ENCODE data around the gene ARID3B. TPM values are rescaled to one million over a fixed set of nuclear protein-coding genes. Genes with fewer than 3 reads are reported as not detected.

Gene ARID3B
- total RNA-seq, 4 donors from 2014 or later: 3.6 to 6.8 (median 6.7) TPM

DNA sequence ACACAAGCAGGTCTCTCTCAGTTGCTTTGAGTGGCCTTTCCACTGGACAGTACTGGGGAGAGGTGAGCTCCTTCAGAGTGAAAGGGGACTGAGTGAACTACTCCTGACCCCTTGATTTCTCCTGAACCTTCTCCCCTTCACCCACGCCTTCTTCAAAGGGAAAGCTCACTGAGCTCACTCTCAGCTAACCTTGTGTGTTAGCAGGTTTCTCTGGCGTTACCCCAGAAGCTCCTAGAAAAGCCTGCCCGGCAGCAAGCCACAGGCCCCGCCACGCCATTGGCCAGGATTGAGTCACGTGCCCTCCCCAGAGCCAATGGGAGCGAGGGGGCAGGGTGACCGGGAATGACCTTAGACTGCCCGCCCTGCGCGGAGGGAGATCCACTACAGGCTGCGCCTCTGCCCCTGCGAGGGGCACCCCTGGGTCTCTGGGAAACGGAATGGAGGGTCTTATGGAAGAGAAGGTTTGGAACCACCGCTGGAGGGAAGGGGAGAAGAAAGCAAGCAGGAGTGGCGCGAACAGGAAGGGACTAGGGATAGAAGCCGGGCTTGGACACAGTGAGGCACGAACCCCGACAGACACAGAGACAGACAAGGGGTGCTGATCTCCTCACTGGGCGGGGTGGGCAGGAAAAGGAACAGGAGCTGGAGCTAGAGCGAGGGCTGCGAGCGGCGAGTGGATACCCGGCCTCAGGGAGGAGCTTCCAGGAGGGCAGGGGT is 57.3 kb downstream of the ARID3B start:
- H3K4me1 ChIP-seq: peaks cover 25 to 32% (median 27%) of the 10 kb centered on the region in 4 donors
- TF ChIP-seq EP300 (IDR thresholded peaks at IDR 0.05): no peak
- TF ChIP-seq POLR2AphosphoS5 (IDR thresholded peaks at IDR 0.05): peak; percentile 91 to 96
- TF ChIP-seq, protein P1, sequence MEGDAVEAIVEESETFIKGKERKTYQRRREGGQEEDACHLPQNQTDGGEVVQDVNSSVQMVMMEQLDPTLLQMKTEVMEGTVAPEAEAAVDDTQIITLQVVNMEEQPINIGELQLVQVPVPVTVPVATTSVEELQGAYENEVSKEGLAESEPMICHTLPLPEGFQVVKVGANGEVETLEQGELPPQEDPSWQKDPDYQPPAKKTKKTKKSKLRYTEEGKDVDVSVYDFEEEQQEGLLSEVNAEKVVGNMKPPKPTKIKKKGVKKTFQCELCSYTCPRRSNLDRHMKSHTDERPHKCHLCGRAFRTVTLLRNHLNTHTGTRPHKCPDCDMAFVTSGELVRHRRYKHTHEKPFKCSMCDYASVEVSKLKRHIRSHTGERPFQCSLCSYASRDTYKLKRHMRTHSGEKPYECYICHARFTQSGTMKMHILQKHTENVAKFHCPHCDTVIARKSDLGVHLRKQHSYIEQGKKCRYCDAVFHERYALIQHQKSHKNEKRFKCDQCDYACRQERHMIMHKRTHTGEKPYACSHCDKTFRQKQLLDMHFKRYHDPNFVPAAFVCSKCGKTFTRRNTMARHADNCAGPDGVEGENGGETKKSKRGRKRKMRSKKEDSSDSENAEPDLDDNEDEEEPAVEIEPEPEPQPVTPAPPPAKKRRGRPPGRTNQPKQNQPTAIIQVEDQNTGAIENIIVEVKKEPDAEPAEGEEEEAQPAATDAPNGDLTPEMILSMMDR (IDR thresholded peaks at IDR 0.05): no peak
- TF ChIP-seq POLR2A (IDR thresholded peaks at IDR 0.05; ENCODE audit: low read depth): peak; percentile 26
- peak overlapping the region; percentile 63 to 71 (median 67) for H3K4me3 ChIP-seq
- DNase-seq (ENCODE audit: extremely low spot score): peak; percentile 98
- 0% methylated on average over 23 of the region's 26 CpGs for WGBS
- intact Hi-C loops (cut with DNase I): no loop called here
- no peaks in the 10 kb centered on the region for H3K27me3 ChIP-seq
- H3K27ac ChIP-seq (replicated peaks in 1 of 4): peak overlapping the region; percentile 85 to 90 (median 88)
- peaks cover 0 to 28% (median 16%) of the 10 kb centered on the region in 4 donors for H3K36me3 ChIP-seq
- H3K9me3 ChIP-seq: no peaks in the 10 kb centered on the region

DNA sequence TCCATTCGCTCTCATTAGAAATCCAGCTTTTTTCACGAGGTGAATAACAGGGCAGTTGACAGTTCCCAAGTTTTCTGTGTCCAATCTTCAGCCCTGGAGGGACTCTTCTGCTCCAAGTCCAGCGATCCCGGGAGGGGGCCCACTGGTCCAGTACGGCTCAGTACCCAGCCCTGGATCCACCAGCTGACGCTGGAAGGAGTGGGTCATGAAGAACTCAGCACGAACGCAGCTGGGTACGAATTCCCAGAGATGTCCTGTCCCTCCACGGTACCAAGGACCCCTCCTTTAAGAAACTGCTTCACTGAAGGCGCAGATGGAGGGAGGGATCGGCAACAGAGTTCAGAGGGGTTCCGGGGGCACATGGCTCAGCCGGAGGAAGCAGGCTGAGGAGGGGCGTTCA is 58.1 kb downstream of the ARID3B start:
- H3K27ac ChIP-seq (replicated peaks in 1 of 4): peak overlapping the region; percentile 85 to 90 (median 88)
- no peaks in the 10 kb centered on the region for H3K27me3 ChIP-seq
- 43% methylated on average over 11 of the region's 15 CpGs for WGBS
- H3K9me3 ChIP-seq: no peaks in the 10 kb centered on the region
- peaks cover 25 to 32% (median 27%) of the 10 kb centered on the region in 4 donors for H3K4me1 ChIP-seq
- H3K36me3 ChIP-seq: peaks cover 0 to 19% (median 9%) of the 10 kb centered on the region in 4 donors
- no peak for DNase-seq (ENCODE audit: extremely low spot score)
- peak overlapping the region; percentile 63 to 71 (median 67) for H3K4me3 ChIP-seq
- intact Hi-C loops (cut with DNase I): no loop called here
- TF ChIP-seq, protein P1 (IDR thresholded peaks at IDR 0.05): no peak
- no peak for TF ChIP-seq POLR2AphosphoS5 (IDR thresholded peaks at IDR 0.05)
- no peak for TF ChIP-seq POLR2A (IDR thresholded peaks at IDR 0.05; ENCODE audit: low read depth)
- no peak for TF ChIP-seq EP300 (IDR thresholded peaks at IDR 0.05)

DNA sequence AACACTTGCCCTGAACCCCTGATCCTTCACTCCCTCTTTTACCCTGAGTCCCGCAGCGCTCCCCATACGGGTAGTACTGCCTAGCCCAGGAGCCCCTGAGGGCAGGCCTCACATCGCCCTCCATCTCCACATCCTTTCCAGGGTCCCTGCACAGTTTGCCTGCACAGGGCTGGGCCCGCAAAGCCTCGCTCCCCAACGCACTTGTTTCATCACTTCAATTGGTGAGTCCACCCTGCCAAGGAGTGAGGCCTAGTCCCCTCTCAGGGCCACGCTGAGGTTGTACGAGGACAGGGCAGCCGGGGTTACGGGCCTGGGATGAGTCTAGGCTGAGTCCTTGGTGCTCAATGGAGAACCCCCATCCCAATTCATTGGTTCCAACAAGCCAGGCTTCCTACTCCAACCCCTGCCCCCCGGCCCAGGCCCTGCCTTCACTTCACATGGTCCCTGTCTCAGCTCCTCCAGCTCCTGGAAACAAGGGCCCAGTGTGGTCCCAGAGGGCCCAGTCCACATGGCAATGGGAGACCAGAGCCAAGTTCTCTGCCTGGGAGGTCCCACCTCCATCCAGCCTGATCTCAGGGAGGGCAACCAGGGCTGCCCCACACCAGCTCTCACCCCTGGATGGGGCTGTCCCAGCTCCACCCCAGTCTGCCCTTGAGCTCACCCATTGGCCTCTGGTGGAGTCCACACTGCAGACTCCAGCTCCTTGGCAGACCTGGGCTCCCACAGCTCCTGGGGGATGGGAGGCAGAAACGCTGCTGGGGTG is 62.2 kb downstream of the ARID3B start:
- Histone ChIP-seq H3K4me3 (no peak overlapping the region), H3K27ac (replicated peaks in 1 of 4) (no peak overlapping the region), H3K27me3 (no peaks in the 10 kb centered on the region), H3K36me3 (no peaks in the 10 kb centered on the region), H3K9me3 (no peaks in the 10 kb centered on the region), H3K4me1 (peaks cover 17 to 27% (median 21%) of the 10 kb centered on the region in 4 donors)
- TF ChIP-seq POLR2AphosphoS5 (IDR thresholded peaks at IDR 0.05) (no peak), POLR2A (IDR thresholded peaks at IDR 0.05; ENCODE audit: low read depth) (no peak), EP300 (IDR thresholded peaks at IDR 0.05) (no peak)
- TF ChIP-seq, protein P1 (IDR thresholded peaks at IDR 0.05): no peak
- intact Hi-C loops (cut with DNase I): no loop called here
- WGBS: 96% methylated on average over 8 of the region's 13 CpGs
- DNase-seq (ENCODE audit: extremely low spot score): no peak

DNA sequence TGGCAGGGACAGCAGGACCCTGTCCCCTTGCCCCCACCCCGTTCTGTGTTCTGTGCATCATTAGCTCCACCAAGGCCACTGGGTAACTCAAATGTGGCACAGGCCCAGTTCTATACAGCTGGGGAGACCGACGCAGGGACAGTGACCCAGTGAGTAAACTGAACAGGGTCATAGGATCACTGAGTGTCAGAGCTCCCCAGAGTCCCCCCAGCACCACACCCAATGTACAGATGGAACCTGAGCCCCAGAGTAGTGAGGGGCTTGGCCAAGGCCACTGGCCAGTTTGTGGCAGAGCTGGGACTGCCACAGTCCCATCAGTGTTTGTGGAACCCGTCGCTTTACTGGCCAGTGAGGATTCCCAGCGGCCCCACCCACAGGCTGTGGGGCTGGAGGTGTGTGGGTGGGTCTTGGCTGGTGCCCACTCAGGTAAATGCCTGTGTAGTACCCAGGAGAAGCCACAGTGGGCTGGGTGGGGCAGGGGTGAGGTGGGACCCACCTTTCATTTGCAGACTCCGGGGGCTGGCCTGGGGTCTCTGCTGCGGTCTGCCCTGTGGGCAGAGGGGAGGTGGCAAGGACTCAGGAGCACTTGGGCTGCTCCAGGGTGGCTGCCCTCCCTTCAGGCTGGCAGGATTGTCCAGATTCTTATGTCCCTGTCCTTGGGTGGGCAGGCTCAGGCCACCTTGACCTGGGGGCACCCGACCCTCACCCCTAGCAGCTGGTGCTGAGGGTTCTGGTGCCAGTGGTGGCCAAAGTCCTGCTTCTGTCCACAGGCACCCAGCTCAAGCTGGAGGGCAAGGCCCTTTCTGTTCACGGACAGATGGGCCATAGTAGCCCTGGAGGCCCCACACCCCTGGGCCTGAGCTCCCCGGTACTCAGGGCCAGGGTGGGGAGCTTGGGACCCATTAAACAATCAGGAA is 63.0 kb downstream of the ARID3B start:
- H3K27me3 ChIP-seq: no peaks in the 10 kb centered on the region
- H3K36me3 ChIP-seq: no peaks in the 10 kb centered on the region
- no peak for DNase-seq (ENCODE audit: extremely low spot score)
- no peak overlapping the region for H3K27ac ChIP-seq (replicated peaks in 1 of 4)
- no peaks in the 10 kb centered on the region for H3K9me3 ChIP-seq
- WGBS: 88% methylated on average over 8 of the region's 11 CpGs
- intact Hi-C loops (cut with DNase I): no loop called here
- peaks cover 13 to 20% (median 16%) of the 10 kb centered on the region in 4 donors for H3K4me1 ChIP-seq
- no peak overlapping the region for H3K4me3 ChIP-seq
- TF ChIP-seq POLR2A (IDR thresholded peaks at IDR 0.05; ENCODE audit: low read depth): no peak
- TF ChIP-seq POLR2AphosphoS5 (IDR thresholded peaks at IDR 0.05): no peak
- no peak for TF ChIP-seq EP300 (IDR thresholded peaks at IDR 0.05)
- TF ChIP-seq, protein P1 (IDR thresholded peaks at IDR 0.05): no peak
